GM18868 (cell line): ENCODE data around the gene HSD17B1.
"Not testable (repeated sequence)": the region's sequence is repeated elsewhere in the genome, so short reads cannot be mapped to it uniquely, and the experiment has no call there.

Experiments used
- ATAC-seq: cut with Tn5 transposase; IDR thresholded peaks from one replicate; pipeline ENCODE4 v1.9.1; 2021; ENCODE audit warnings: mild to moderate bottlenecking, moderate library complexity; ENCODE audit not compliant: unreplicated experiment

HSD17B1 gene

GRCh38 chr17:42522798-42523278 is 29.9 kb upstream of the HSD17B1 start:
- ATAC-seq = no peak

- ATAC-seq = no peak
Observed at GRCh38 chr17:42525221-42525620, 27.5 kb upstream of the HSD17B1 start.

GRCh38 chr17:42526031-42526444 is 26.7 kb upstream of the HSD17B1 start:
- ATAC-seq = no peak

- no peak for ATAC-seq
Observed at GRCh38 chr17:42527932-42528331, 24.8 kb upstream of the HSD17B1 start.

DNA sequence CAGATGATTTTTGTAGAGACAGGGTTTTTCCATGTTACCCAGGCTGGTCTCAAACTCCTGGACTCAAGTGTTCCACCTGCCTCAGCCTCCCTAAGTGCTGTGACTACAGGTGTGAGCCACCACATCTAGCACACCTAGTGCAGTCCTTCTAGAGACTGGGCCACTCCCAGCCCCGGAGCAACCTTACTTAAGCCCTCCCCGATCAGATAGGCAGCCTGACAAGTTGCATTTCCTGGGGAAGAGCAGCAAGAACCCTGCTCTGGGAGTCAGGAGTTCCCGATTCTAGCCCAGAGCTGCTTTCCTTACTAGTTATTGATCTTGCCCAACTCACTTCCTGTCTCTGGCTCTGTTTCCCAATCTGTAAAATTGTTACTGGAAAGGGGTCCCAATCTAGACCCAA is 23.7 kb upstream of the HSD17B1 start:
- ATAC-seq = no peak

DNA sequence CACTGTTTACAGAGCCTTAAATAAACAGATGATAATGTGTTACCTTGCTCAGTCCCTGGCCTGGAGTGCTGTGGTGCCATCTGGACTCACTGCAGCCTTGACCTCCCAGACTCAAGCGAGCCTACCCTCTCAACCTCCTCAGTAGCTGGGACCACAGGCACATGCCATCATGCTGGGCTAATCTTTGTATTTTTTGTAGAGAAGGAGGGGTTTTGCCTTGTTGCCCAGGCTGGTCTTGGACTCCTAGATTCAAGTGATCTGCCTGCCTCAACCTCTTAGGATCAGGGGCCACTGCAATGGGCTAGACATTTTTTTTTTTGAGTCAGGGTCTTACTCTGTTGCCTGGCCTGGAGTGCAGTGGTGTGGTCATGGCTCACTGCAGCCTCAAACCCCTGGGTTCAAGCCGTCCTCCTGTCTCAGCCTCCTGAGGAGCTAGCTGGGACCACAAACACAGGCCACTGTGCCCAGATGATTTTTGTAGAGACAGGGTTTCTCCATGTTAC is 21.7 kb upstream of the HSD17B1 start:
- no peak for ATAC-seq

GRCh38 chr17:42531455-42532354 is 21.0 kb upstream of the HSD17B1 start:
- ATAC-seq = no peak

DNA sequence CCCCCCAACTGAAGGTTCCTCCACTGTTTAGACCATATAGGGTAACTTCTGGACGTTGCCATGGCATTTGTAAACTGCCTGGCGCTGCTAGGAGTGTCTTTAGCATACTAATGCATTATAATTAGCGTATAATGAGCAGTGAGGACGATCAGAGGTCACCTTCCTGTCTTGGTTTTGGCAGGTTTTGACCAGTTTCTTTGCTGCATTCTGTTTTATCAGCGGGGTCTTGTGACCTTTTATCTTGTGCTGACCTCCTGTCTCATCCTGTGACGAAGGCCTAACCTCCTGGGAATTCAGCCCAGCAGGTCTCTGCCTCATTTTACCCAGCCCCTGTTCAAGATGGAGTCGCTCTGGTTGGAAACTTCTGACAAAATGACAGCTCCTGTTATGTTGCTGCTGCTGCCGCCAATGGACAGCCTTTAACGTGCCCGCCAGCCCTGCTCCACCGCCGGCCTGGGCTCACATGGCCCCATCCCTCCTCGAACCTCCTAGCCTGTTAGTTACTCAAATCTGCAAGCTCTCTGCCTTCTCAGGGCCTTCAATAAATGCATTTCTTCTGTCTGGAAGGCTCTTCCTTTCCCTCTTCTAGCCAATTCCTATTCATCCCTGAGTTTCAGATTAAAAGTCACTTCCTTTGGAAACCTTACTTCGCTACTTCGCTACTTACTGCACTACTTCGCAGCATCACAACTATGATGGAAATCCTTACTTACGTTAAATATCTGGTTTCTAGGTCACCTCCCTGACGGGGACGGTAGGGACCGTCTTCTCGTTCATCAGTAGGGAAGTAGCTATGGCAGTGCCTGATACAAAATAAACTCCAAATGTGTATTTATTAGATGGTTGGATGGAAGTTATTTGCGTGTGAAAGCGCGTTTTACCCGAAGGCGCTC is 17.3 kb upstream of the HSD17B1 start:
- ATAC-seq = no peak

DNA sequence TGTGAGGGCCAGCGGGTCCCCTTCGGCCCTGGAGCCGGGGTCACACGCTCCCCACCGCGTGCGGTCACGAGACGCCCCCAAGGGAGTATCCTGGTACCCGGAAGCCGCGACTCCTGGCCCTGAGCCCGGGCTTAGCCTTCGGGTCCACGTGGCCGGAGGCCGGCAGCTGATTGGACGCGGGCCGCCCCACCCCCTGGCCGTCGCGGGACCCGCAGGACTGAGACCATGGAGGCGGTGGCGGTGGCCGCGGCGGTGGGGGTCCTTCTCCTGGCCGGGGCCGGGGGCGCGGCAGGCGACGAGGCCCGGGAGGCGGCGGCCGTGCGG is 16.7 kb upstream of the HSD17B1 start, which contains the start of gene NAGLU:
NAGLU (plus strand) TSS at position 194 of the 324 bp plus-strand sequence; CDS start at position 226, 32 bp downstream.
- peak; percentile 81 for ATAC-seq

DNA sequence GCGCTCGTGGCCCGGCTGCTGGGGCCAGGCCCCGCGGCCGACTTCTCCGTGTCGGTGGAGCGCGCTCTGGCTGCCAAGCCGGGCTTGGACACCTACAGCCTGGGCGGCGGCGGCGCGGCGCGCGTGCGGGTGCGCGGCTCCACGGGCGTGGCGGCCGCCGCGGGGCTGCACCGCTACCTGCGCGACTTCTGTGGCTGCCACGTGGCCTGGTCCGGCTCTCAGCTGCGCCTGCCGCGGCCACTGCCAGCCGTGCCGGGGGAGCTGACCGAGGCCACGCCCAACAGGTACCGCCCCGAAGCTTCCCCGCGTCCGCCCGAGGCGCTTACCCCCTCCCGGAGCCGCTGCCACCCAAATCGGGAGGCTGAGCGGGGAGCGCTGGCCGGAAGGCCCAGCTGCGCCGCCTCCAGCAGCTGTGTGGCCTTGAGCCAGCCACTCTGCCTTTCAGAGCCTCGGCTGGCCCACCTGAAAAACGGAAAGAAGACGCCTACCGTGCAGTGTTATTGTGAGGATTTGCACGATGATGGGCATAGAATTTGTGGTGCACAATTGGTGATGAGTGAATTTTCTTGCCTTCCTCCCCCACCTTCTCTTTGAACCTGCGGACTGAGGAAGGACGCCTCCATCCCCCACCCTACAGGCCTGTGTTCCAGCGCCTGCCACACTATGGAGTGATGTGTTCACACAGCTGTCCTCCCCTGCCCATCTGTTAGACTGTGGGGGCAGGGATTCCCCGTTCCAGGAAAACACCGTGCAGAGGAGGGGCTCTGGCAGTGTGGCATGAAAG is 16.2 kb upstream of the HSD17B1 start:
- ATAC-seq = peak; percentile 58

GRCh38 chr17:42537156-42537805 is 15.4 kb upstream of the HSD17B1 start:
- ATAC-seq = no peak

- no peak for ATAC-seq
Observed at GRCh38 chr17:42537826-42538451, 14.8 kb upstream of the HSD17B1 start.

DNA sequence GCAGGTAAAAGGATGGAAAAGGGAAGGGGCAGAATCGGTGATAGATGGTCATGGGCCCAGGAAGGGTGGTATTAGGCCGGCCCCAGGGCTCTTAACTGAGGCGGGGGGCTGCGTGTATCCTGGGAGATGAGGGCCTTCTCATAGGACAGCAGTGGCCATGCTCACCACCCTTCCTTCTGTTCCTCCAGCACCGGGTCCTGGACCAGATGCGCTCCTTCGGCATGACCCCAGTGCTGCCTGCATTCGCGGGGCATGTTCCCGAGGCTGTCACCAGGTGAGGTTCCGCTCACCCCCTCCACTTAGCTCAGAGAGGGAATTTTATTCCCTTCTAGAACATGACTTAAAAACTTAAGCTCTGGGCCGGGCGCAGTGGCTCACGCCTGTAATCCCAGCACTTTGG is 14.2 kb upstream of the HSD17B1 start:
- no peak for ATAC-seq

DNA sequence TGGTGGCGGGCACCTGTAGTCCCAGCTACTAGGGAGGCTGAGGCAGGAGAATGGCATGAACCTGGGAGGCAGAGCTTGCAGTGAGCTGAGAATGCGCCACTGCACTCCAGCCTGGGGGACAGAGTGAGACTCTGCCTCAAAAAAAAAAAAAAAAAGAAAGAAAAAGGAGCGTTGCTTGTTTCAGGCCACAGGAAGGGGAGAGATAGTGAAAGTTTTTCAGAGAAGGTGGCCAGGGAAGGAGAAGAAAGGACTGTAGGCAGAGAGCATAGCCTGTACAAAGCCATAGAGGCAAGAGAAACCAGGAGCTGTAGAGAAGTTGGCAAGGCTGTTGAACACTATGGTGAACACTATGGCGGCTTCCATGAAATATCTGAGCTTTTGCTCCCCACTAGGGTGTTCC is 12.2 kb upstream of the HSD17B1 start:
- not testable (repeated sequence) for ATAC-seq

- no peak for ATAC-seq
Observed at GRCh38 chr17:42541041-42541833, 11.5 kb upstream of the HSD17B1 start.

DNA sequence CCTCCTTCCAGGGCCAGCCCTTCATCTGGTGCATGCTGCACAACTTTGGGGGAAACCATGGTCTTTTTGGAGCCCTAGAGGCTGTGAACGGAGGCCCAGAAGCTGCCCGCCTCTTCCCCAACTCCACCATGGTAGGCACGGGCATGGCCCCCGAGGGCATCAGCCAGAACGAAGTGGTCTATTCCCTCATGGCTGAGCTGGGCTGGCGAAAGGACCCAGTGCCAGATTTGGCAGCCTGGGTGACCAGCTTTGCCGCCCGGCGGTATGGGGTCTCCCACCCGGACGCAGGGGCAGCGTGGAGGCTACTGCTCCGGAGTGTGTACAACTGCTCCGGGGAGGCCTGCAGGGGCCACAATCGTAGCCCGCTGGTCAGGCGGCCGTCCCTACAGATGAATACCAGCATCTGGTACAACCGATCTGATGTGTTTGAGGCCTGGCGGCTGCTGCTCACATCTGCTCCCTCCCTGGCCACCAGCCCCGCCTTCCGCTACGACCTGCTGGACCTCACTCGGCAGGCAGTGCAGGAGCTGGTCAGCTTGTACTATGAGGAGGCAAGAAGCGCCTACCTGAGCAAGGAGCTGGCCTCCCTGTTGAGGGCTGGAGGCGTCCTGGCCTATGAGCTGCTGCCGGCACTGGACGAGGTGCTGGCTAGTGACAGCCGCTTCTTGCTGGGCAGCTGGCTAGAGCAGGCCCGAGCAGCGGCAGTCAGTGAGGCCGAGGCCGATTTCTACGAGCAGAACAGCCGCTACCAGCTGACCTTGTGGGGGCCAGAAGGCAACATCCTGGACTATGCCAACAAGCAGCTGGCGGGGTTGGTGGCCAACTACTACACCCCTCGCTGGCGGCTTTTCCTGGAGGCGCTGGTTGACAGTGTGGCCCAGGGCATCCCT is 9.3 kb upstream of the HSD17B1 start:
- ATAC-seq = no peak

- no peak for ATAC-seq
Observed at GRCh38 chr17:42544874-42545283, 7.8 kb upstream of the HSD17B1 start.
